DND-41 (cell line): ENCODE measurements around the gene USP32.
"Not testable (repeated sequence)": the region's sequence is repeated elsewhere in the genome, so short reads cannot be mapped to it uniquely, and the experiment has no call there.

Experiments
- EZH2 ChIP-seq: IDR thresholded peaks from 3 replicates; pipeline ENCODE4 v1.6.1; 2012; ENCODE audit warnings: borderline replicate concordance, low read depth, mild to moderate bottlenecking, moderate library complexity, low read length, inconsistent platforms; ENCODE audit not compliant: severe bottlenecking
- TF ChIP-seq, protein P1 (sequence below): IDR thresholded peaks from 2 replicates; pipeline ENCODE4 v1.5.1; 2012; ENCODE audit warnings: borderline replicate concordance, low read length, moderate library complexity, mild to moderate bottlenecking; ENCODE audit not compliant: poor library complexity, severe bottlenecking; ENCODE audit errors: extremely low read depth

- TF ChIP-seq, protein P1, sequence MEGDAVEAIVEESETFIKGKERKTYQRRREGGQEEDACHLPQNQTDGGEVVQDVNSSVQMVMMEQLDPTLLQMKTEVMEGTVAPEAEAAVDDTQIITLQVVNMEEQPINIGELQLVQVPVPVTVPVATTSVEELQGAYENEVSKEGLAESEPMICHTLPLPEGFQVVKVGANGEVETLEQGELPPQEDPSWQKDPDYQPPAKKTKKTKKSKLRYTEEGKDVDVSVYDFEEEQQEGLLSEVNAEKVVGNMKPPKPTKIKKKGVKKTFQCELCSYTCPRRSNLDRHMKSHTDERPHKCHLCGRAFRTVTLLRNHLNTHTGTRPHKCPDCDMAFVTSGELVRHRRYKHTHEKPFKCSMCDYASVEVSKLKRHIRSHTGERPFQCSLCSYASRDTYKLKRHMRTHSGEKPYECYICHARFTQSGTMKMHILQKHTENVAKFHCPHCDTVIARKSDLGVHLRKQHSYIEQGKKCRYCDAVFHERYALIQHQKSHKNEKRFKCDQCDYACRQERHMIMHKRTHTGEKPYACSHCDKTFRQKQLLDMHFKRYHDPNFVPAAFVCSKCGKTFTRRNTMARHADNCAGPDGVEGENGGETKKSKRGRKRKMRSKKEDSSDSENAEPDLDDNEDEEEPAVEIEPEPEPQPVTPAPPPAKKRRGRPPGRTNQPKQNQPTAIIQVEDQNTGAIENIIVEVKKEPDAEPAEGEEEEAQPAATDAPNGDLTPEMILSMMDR = not testable (repeated sequence)
- TF ChIP-seq EZH2 = not testable (repeated sequence)
These were observed 213.8 kb downstream of the USP32 start for GRCh38 chr17:60178180-60178579.
